Measurements from ENCODE around the gene ITGB6. TPM values are rescaled to one million over a fixed set of nuclear protein-coding genes. Genes with fewer than 3 reads are reported as not detected.

Gene ITGB6
- total RNA-seq, 1 donor from 2014 or later = 0.99 TPM

DNA sequence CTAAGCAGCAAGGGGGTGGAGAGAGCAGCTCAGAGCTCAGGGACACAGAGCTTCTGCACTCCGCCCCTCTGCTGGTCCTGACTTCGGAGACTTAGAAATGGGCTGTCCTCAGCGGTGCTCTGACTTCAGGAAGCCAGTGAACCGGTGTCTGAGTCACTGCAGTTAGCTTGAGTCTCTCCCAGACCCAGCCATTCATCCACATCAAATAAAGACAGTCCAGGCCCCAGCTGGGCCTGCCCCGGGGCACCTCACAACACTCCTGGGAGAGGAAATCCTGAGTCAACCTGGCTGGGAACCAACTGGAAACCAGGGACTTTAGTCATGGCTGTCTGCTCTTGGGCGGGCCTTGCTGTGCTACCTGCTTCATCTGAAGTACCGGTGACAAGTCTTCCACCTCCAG lies 5.4 kb upstream of the ITGB6 start:
- Histone ChIP-seq H3K27ac (replicated peaks) (no peak overlapping the region), H3K4me3 (no peak overlapping the region), H3K36me3 (no peaks in the 10 kb centered on the region), H3K9me3 (replicated peaks) (no peaks in the 10 kb centered on the region), H3K27me3 (ENCODE audit: low read depth) (no peaks in the 10 kb centered on the region), H3K4me1 (peaks cover 16% of the 10 kb centered on the region)
- intact Hi-C loops (cut with micrococcal nuclease) = no loop called here
- DNase-seq = no peak
- TF ChIP-seq CTCF (IDR thresholded peaks at IDR 0.05; ENCODE audit: borderline replicate concordance) = no peak

- Histone ChIP-seq H3K27ac (replicated peaks) (no peak overlapping the region), H3K9me3 (replicated peaks) (no peaks in the 10 kb centered on the region), H3K4me1 (peaks cover 10% of the 10 kb centered on the region), H3K4me3 (no peak overlapping the region), H3K36me3 (no peaks in the 10 kb centered on the region), H3K27me3 (ENCODE audit: low read depth) (no peaks in the 10 kb centered on the region)
- TF ChIP-seq CTCF (IDR thresholded peaks at IDR 0.05; ENCODE audit: borderline replicate concordance) = no peak
- DNase-seq = no peak
- intact Hi-C loops (cut with micrococcal nuclease) = no loop called here
These were observed 3.4 kb upstream of the ITGB6 start for GRCh38 chr2:160203422-160203821.

DNA sequence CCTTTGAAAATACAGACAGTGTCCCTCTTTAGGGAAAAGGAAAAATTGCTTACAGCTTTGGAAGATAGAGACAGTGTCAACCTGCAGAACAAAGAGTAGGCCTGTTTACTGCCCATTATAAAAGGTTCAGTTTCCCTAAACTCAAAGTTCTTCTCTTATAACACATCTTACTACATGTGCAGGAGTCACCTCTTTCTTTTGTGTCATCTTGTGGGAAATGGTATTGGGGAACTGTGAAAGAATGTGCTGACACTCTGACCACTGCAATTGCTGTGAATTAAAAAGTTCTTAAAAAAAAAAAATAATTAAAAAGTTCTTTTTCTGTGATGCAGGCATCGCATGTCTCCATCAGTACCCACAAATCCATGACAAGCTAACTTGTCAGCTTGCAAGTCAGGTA lies 2.9 kb upstream of the ITGB6 start:
- Histone ChIP-seq H3K27me3 (ENCODE audit: low read depth) (no peaks in the 10 kb centered on the region), H3K27ac (replicated peaks) (no peak overlapping the region), H3K36me3 (no peaks in the 10 kb centered on the region), H3K4me1 (peaks cover 6% of the 10 kb centered on the region), H3K9me3 (replicated peaks) (no peaks in the 10 kb centered on the region), H3K4me3 (no peak overlapping the region)
- no peak for DNase-seq
- intact Hi-C loops (cut with micrococcal nuclease) = no loop called here
- no peak for TF ChIP-seq CTCF (IDR thresholded peaks at IDR 0.05; ENCODE audit: borderline replicate concordance)

DNA sequence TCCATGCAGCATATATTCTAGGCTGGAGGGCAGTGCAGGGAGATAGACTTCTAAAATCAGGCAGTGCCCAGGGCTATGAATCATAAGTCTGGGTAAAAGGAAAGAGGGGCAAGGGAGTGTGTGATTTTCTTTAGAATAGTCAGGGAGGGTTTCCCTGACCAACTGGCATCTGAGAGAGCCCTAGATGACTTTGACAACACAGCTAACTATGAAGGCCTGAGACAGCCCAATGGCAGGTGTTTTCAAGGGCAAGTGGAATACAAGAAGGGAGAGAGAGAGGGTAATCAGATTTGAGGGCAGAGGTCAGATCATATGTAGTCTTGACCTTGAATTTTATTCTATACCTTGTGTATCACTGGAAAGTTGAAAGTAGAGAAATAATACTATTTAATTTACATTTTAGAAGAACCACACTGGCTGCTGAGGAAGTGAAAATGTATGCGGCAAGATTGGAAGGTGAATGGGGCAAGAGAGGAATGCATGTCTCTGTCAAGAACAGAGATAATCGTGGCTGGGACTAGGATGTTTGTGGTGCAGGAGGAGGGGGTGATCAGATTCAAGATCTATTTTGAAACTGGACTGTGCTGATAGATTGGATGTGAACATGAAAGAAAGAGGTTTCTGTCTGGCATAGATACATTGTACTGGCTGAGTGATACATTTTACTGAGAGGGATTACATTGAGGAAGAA lies 1.9 kb upstream of the ITGB6 start:
- Histone ChIP-seq H3K4me3 (no peak overlapping the region), H3K9me3 (replicated peaks) (no peaks in the 10 kb centered on the region), H3K27me3 (ENCODE audit: low read depth) (no peaks in the 10 kb centered on the region), H3K27ac (replicated peaks) (no peak overlapping the region), H3K4me1 (no peaks in the 10 kb centered on the region), H3K36me3 (no peaks in the 10 kb centered on the region)
- DNase-seq = no peak
- intact Hi-C loops (cut with micrococcal nuclease) = no loop called here
- TF ChIP-seq CTCF (IDR thresholded peaks at IDR 0.05; ENCODE audit: borderline replicate concordance) = no peak

GRCh38 chr2:160200921-160201320 lies 849 bp upstream of the ITGB6 start:
- Histone ChIP-seq H3K4me3 (no peak overlapping the region), H3K4me1 (no peaks in the 10 kb centered on the region), H3K36me3 (no peaks in the 10 kb centered on the region), H3K27ac (replicated peaks) (no peak overlapping the region), H3K9me3 (replicated peaks) (no peaks in the 10 kb centered on the region), H3K27me3 (ENCODE audit: low read depth) (no peaks in the 10 kb centered on the region)
- DNase-seq = no peak
- no peak for TF ChIP-seq CTCF (IDR thresholded peaks at IDR 0.05; ENCODE audit: borderline replicate concordance)
- intact Hi-C loops (cut with micrococcal nuclease) = no loop called here
